Hepatocyte (in vitro differentiated cells): ENCODE data around the gene DRAP1. TPM values are rescaled to one million over a fixed set of nuclear protein-coding genes. Genes with fewer than 3 reads are reported as not detected.

Source experiments
- DNase-seq: peaks from one replicate; pipeline ENCODE4 v3.0.0-alpha.2; 2016; ENCODE audit warnings: low spot score
- H2AFZ ChIP-seq: fragments of 200-600 bp; sonication (generic); 2 replicates; pipeline ENCODE4 v1.6.0; 2016; ENCODE audit warnings: antibody characterized with exemption, mild to moderate bottlenecking
- H3K27ac ChIP-seq: fragments of 200-600 bp; sonication (generic); 2 replicates; pipeline ENCODE4 v1.5.1; 2016; ENCODE audit warnings: mild to moderate bottlenecking
- H3K27me3 ChIP-seq: fragments of 200-600 bp; sonication (generic); 2 replicates; pipeline ENCODE4 v1.6.1; 2016
- H3K36me3 ChIP-seq: fragments of 200-600 bp; sonication (generic); replicated peaks from 2 replicates; pipeline ENCODE4 v1.5.1; 2016; ENCODE audit warnings: low read depth; ENCODE audit not compliant: insufficient read depth
- H3K4me1 ChIP-seq: fragments of 200-600 bp; sonication (generic); 2 replicates; pipeline ENCODE4 v1.5.1; 2016; ENCODE audit warnings: mild to moderate bottlenecking, moderate library complexity; ENCODE audit not compliant: insufficient read depth
- H3K4me2 ChIP-seq: fragments of 200-600 bp; sonication (generic); 2 replicates; pipeline ENCODE4 v1.6.0; 2016
- H3K4me3 ChIP-seq: fragments of 200-600 bp; sonication (generic); 2 replicates; pipeline ENCODE4 v1.5.1; 2016; ENCODE audit warnings: mild to moderate bottlenecking
- H3K79me2 ChIP-seq: fragments of 200-600 bp; sonication (generic); 2 replicates; pipeline ENCODE4 v1.6.0; 2017; ENCODE audit warnings: mild to moderate bottlenecking
- H3K9me2 ChIP-seq: fragments of 200-600 bp; sonication (generic); replicated peaks from 2 replicates; pipeline ENCODE4 v1.6.0; 2017; ENCODE audit warnings: mild to moderate bottlenecking; ENCODE audit not compliant: insufficient read depth
- H3K9me3 ChIP-seq: fragments of 200-600 bp; sonication (generic); 2 replicates; pipeline ENCODE4 v1.5.1; 2016; ENCODE audit warnings: low read depth, mild to moderate bottlenecking
- H4K20me1 ChIP-seq: fragments of 200-600 bp; sonication (generic); 2 replicates; pipeline ENCODE4 v1.6.0; 2016; ENCODE audit warnings: mild to moderate bottlenecking; ENCODE audit not compliant: insufficient read depth, poor library complexity, severe bottlenecking
- CTCF ChIP-seq: fragments of 200-600 bp; sonication (generic); IDR thresholded peaks from 2 replicates; pipeline ENCODE4 v1.5.1; 2016; ENCODE audit warnings: antibody characterized with exemption, mild to moderate bottlenecking; ENCODE audit not compliant: poor library complexity
- EZH2 ChIP-seq: fragments of 200-600 bp; sonication (generic); IDR thresholded peaks from 2 replicates; pipeline ENCODE4 v1.6.1; 2016; ENCODE audit warnings: antibody characterized with exemption, mild to moderate bottlenecking, borderline replicate concordance
- EZH2phosphoT487 ChIP-seq: fragments of 200-600 bp; sonication (generic); IDR thresholded peaks from one replicate; pipeline ENCODE4 v1.6.1; 2018; ENCODE audit warnings: antibody characterized with exemption, mild to moderate bottlenecking, low read depth, moderate library complexity; ENCODE audit not compliant: unreplicated experiment, severe bottlenecking
- WGBS: methylation state at CpG from one replicate; pipeline ENCODE4 v1.1.6; 2016; ENCODE audit warnings: low lambda C conversion rate; ENCODE audit errors: missing lambda C conversion rate; 5-methylcytosine and 5-hydroxymethylcytosine counted together
- polyA plus RNA-seq: library from polyadenylated mRNA; unstranded; fragments of >200 nt; fragmentation: Nextera tagmentation; extraction: Ambion mirVana; gene quantifications from 2 replicates; pipeline ENCODE4 v1.2.1, GENCODE V29; 2016
- total RNA-seq: library from RNA; depleted of rRNA; stranded (reverse); fragments of >200 nt; gene quantifications from 2 replicates; pipeline ENCODE4 v1.2.3, GENCODE V29; 2014

DRAP1 gene
- total and polyA plus RNA-seq, 2 experiments from 2014 or later: 59.1 to 158 TPM

- no peak for DNase-seq
- Histone ChIP-seq H3K4me3 (no peak overlapping the region), H3K27ac (no peak overlapping the region), H3K4me1 (peaks cover 17% of the 10 kb centered on the region), H3K79me2 (peaks cover 22% of the 10 kb centered on the region), H3K9me2 (no peaks in the 10 kb centered on the region), H4K20me1 (no peaks in the 10 kb centered on the region), H3K4me2 (no peak overlapping the region), H2AFZ (no peak overlapping the region), H3K9me3 (no peaks in the 10 kb centered on the region), H3K36me3 (no peaks in the 10 kb centered on the region), H3K27me3 (no peaks in the 10 kb centered on the region)
- no peak for TF ChIP-seq EZH2phosphoT487
- no peak for TF ChIP-seq EZH2
- TF ChIP-seq CTCF: no peak
- WGBS: 96% methylated on average over 3 of the region's 3 CpGs
Observed at GRCh38 chr11:65922565-65922964, 3.3 kb downstream of the DRAP1 start.

GRCh38 chr11:65925397-65925796, 6.2 kb downstream of the DRAP1 start:
- 95% methylated on average over 2 of the region's 2 CpGs for WGBS
- Histone ChIP-seq H3K9me2 (no peaks in the 10 kb centered on the region), H3K4me1 (peaks cover 6% of the 10 kb centered on the region), H2AFZ (no peak overlapping the region), H4K20me1 (no peaks in the 10 kb centered on the region), H3K4me3 (no peak overlapping the region), H3K27ac (no peak overlapping the region), H3K36me3 (no peaks in the 10 kb centered on the region), H3K27me3 (no peaks in the 10 kb centered on the region), H3K4me2 (no peak overlapping the region), H3K79me2 (peaks cover 4% of the 10 kb centered on the region), H3K9me3 (no peaks in the 10 kb centered on the region)
- TF ChIP-seq EZH2phosphoT487: no peak
- TF ChIP-seq CTCF: no peak
- no peak for TF ChIP-seq EZH2
- no peak for DNase-seq

GRCh38 chr11:65927904-65928397, 8.7 kb downstream of the DRAP1 start:
- Histone ChIP-seq H4K20me1 (no peaks in the 10 kb centered on the region), H3K4me3 (no peak overlapping the region), H3K36me3 (no peaks in the 10 kb centered on the region), H3K4me1 (no peaks in the 10 kb centered on the region), H3K27me3 (no peaks in the 10 kb centered on the region), H2AFZ (no peak overlapping the region), H3K79me2 (no peaks in the 10 kb centered on the region), H3K4me2 (no peak overlapping the region), H3K9me3 (no peaks in the 10 kb centered on the region), H3K27ac (no peak overlapping the region), H3K9me2 (no peaks in the 10 kb centered on the region)
- TF ChIP-seq EZH2 (no peak), EZH2phosphoT487 (no peak), CTCF (no peak)
- WGBS: 70% methylated on average over 9 of the region's 9 CpGs
- no peak for DNase-seq

- Histone ChIP-seq H2AFZ (no peak overlapping the region), H3K4me3 (no peak overlapping the region), H3K79me2 (no peaks in the 10 kb centered on the region), H3K4me1 (no peaks in the 10 kb centered on the region), H4K20me1 (no peaks in the 10 kb centered on the region), H3K4me2 (no peak overlapping the region), H3K9me3 (no peaks in the 10 kb centered on the region), H3K9me2 (no peaks in the 10 kb centered on the region), H3K27me3 (no peaks in the 10 kb centered on the region), H3K36me3 (no peaks in the 10 kb centered on the region), H3K27ac (no peak overlapping the region)
- TF ChIP-seq EZH2phosphoT487: no peak
- TF ChIP-seq CTCF: no peak
- TF ChIP-seq EZH2: no peak
- no peak for DNase-seq
- 83% methylated on average over 6 of the region's 6 CpGs for WGBS
Observed at GRCh38 chr11:65928667-65929066, 9.4 kb downstream of the DRAP1 start.
